ENCODE results near the gene MPRIP.

The MPRIP gene

DNA sequence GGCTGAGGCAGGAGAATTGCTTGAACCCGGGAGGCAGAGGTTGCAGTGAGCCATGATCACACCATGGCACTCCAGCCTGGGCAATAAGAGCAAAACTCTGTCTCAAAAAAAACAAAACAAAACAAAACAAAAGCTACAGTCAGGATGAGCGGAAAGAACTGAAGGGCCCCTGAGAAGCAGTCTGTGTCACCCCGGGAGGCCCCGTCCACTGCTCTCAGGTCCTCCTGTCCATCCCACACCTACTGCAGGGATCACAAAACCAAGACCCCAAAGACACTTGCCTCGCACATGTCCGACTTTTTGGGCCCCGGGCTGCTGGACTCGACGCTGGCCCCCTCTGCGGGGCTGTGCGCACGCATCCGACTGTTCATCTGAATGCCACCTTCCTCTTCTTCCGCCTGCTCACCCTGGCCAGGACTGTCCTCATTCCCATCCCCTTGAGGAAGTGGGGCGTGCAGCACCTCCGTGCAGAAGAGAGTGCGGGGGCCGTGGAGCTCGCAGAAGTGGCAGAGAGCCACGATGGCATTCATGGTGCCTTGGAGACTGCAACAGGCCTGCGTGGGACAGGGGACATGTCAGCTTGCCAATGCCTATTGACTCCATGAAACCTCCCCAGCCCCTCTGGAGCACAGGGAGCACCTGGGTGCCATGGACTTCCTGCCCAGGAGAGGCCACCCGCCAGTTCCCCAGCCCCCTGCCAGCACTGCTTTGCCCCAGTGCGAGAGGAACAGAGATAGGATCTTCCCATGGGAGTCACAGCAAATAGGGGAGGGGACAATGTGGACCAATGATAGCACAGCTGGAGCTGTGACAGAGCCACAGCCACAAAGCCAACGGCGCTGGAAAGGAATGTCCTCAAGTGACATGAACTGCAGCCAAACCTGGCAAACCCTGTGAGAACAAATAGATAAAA is 185.6 kb downstream of the MPRIP start:
- Histone ChIP-seq H3K27me3 (ENCODE audit: insufficient read depth, low read length) (no peaks in the 10 kb centered on the region), H3K36me3 (ENCODE audit: insufficient read depth, low read depth, low read length) (peaks cover 96% of the 10 kb centered on the region), H3K4me1 (ENCODE audit: insufficient read depth, low read length) (no peaks in the 10 kb centered on the region), H3K27ac (ENCODE audit: low read length) (no peak overlapping the region), H3K9me3 (ENCODE audit: insufficient read depth, low read depth, low read length) (no peaks in the 10 kb centered on the region), H3K4me3 (ENCODE audit: low read length) (no peak overlapping the region), H3K9ac (ENCODE audit: low read depth, low read length) (no peak overlapping the region)

DNA sequence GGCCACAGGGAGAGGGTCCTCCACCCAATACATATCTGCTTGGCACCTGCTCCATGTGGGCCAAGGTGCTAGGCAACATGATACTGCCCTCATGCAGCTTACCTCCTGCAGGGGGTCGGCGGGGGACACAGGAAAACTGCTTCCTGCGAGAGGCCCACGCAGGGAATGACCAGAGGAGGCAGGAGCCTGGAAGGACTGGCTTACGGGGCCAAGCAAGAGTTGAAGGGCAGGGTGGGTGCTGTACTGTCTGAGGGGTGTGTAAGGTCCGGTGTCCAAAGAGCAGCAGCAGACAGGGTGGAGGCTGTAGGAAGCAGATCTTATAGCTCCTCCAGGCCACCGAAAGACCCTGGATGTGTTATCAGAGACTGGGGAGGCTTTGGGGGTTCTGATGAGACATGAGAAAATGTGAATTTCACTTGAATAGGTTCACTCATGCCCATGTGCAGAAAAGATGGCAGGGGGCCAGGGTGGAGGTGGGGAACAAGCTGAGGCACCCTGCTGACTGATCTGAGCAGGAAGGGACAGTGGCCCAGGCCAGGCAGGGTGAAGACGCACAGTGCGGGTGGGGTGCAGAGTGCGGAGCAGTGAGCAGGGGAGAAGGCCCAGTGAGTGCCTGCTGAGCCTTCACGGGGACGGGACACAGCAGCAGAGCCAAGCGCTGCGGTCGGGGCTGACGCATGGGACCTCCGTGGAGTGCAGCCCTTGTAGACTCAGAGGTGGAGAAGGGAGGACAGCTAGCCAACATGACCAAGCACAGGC is 186.4 kb downstream of the MPRIP start:
- no peak overlapping the region for H3K4me3 ChIP-seq (ENCODE audit: low read length)
- no peaks in the 10 kb centered on the region for H3K27me3 ChIP-seq (ENCODE audit: insufficient read depth, low read length)
- no peaks in the 10 kb centered on the region for H3K4me1 ChIP-seq (ENCODE audit: insufficient read depth, low read length)
- H3K9me3 ChIP-seq (ENCODE audit: insufficient read depth, low read depth, low read length) = no peaks in the 10 kb centered on the region
- peaks cover 88% of the 10 kb centered on the region for H3K36me3 ChIP-seq (ENCODE audit: insufficient read depth, low read depth, low read length)
- no peak overlapping the region for H3K9ac ChIP-seq (ENCODE audit: low read depth, low read length)
- H3K27ac ChIP-seq (ENCODE audit: low read length) = no peak overlapping the region

DNA sequence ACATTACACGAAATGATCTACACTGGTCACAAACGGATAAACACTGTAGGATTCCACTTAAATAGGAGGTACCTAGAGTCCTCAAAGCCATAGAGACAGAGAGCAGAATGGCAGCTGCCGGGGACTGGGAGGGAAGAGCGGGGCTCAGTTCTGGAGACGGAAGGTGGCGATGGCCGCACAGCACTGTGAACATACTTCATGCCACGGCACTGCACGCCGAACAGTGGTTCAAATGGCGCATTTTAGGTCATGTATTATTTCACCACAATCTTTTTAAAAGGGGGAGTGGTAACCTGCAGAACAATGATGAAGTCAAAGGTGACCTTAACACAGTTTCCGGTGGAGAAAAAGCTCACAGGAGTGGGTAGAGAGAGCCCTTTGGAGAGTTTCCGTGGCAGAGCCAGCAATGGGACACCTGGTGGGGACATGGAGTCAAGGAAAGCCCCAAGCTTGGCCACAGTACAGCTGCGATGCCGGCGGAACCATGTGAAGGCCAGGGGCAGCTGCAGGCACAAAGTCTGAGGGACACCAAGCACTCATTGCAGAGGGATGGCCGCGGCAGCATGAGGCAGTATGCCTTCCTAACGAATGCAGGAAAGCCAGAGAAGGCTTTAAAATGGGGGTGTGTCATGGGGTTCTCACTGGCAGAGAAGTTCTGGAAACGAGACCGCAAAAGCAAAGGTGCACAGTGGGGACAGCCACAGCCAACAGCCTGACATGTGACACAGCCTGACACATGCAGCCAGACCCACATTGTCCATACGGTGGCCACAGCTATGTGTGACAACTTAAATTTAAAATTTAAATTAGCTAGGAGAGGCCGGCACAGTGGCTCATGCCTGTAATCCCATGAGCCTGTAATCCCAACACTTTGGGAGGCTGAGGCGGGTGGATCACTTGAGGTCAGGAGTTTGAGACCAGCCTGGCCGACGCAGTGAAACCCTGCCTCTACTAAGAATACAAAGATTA is 187.4 kb downstream of the MPRIP start:
- no peaks in the 10 kb centered on the region for H3K9me3 ChIP-seq (ENCODE audit: insufficient read depth, low read depth, low read length)

DNA sequence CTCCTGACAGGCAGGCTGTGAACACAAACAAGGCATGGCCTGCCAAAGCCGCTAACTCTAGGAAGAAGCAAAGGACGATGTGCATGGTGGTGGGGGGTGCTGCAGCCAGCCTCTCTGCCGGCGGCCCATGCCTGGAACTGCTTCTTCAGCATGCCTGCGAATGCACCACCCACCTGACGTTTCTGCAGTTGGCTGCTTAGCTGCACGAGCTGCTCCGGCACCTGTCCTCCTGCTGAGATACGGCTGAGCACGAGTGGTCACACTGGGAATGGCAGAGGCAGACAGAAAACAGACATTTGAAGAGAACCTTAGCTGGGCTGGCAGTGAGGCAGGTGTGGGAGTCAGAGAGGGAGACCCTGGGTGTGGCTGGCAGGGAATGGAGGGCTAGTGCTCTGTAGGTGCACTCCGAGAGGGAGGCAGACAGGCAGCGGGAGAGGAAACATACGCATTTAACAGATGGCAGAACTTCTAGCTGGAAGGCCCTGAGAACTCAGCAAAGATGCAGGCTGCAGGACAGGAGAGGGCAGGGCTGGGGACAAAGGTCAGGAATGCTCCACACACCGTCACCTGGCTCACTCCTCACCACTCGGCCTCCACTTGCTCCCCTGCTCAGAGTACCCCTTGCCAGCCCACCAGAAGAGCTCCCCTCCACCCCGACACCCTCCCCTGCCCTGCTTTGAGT is 189.5 kb downstream of the MPRIP start:
- Histone ChIP-seq H3K36me3 (ENCODE audit: insufficient read depth, low read depth, low read length) (peaks cover 57% of the 10 kb centered on the region), H3K9me3 (ENCODE audit: insufficient read depth, low read depth, low read length) (no peaks in the 10 kb centered on the region)

More for the DNA sequence above, 187.4 kb downstream of the MPRIP start:
- Histone ChIP-seq H3K9ac (ENCODE audit: low read depth, low read length) (no peak overlapping the region), H3K27me3 (ENCODE audit: insufficient read depth, low read length) (no peaks in the 10 kb centered on the region), H3K4me3 (ENCODE audit: low read length) (no peak overlapping the region), H3K27ac (ENCODE audit: low read length) (no peak overlapping the region), H3K4me1 (ENCODE audit: insufficient read depth, low read length) (no peaks in the 10 kb centered on the region), H3K36me3 (ENCODE audit: insufficient read depth, low read depth, low read length) (peaks cover 78% of the 10 kb centered on the region)

DNA sequence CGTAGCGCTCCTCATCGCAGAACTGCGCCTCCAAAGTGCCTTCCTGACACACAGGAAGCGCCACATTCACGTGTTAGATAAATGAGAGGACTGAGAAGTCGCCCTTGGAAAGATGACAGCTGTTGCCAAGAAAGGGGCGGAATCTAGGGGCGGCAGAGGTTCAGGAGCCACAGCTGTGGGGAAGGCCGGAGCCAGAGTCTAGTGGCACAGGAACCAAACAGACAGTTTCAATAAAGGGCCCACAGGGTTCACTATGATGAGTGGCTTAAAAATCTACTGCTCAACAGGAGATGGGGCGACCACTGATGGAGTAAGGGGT is 190.0 kb downstream of the MPRIP start:
- no peaks in the 10 kb centered on the region for H3K9me3 ChIP-seq (ENCODE audit: insufficient read depth, low read depth, low read length)
- H3K36me3 ChIP-seq (ENCODE audit: insufficient read depth, low read depth, low read length) = peaks cover 52% of the 10 kb centered on the region
- no peak overlapping the region for H3K9ac ChIP-seq (ENCODE audit: low read depth, low read length)
- no peak overlapping the region for H3K4me3 ChIP-seq (ENCODE audit: low read length)
- no peak overlapping the region for H3K27ac ChIP-seq (ENCODE audit: low read length)
- H3K27me3 ChIP-seq (ENCODE audit: insufficient read depth, low read length) = no peaks in the 10 kb centered on the region
- peaks cover 8% of the 10 kb centered on the region for H3K4me1 ChIP-seq (ENCODE audit: insufficient read depth, low read length)

More for the DNA sequence above, 189.5 kb downstream of the MPRIP start:
- Histone ChIP-seq H3K9ac (ENCODE audit: low read depth, low read length) (no peak overlapping the region), H3K4me1 (ENCODE audit: insufficient read depth, low read length) (peaks cover 8% of the 10 kb centered on the region), H3K27ac (ENCODE audit: low read length) (no peak overlapping the region), H3K27me3 (ENCODE audit: insufficient read depth, low read length) (no peaks in the 10 kb centered on the region), H3K4me3 (ENCODE audit: low read length) (no peak overlapping the region)

DNA sequence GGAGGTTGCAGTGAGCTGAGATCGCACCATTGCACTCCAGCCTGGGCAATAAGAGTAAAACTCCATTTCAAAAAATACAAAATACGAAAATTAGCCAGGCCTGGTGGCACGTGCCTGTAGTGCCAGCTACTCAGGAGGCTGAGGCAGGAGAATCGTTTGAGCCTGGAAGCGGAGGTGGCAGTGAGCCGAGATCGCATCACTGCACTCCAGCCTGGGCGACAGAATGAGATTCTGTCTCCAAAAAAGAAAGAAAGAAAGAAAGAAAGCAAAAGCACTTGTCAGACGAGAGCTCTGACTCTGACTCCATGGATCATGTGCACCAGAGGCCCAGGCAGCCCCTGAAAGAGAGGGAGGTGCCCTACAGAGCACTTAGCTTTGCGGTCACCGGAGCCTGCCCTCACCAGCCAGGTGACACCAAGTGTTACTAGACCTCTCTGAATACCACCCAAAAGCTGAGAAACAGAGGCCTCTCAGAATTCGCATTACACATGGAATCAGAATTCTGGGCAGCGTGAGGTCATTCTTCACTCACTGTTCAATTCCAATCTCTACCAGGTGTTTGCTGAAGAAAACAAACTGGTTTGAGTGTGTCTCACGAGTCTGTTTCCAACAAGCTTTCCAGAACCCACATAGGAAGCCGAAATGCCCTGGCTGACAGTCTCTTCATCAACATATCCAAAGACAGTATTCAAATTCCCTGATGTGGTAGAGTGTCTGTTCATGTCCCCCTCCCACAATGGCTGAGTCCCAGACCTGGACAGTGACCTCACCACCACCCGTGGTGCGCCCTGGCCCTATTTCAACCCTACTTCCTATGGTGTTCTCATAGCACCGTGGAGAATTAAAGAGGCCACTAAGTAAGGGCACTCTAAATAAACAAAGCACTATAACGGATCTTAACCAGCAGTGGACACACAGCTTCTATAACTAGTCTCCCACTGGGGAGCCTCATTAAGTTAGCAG is 193.2 kb downstream of the MPRIP start:
- Histone ChIP-seq H3K4me3 (ENCODE audit: low read length) (peak overlapping the region; percentile 96), H3K4me1 (ENCODE audit: insufficient read depth, low read length) (peaks cover 8% of the 10 kb centered on the region), H3K27ac (ENCODE audit: low read length) (no peak overlapping the region), H3K36me3 (ENCODE audit: insufficient read depth, low read depth, low read length) (peaks cover 20% of the 10 kb centered on the region), H3K9ac (ENCODE audit: low read depth, low read length) (peak overlapping the region; percentile 100; the same call in 1 of the 2 replicates), H3K27me3 (ENCODE audit: insufficient read depth, low read length) (no peaks in the 10 kb centered on the region), H3K9me3 (ENCODE audit: insufficient read depth, low read depth, low read length) (no peaks in the 10 kb centered on the region)

DNA sequence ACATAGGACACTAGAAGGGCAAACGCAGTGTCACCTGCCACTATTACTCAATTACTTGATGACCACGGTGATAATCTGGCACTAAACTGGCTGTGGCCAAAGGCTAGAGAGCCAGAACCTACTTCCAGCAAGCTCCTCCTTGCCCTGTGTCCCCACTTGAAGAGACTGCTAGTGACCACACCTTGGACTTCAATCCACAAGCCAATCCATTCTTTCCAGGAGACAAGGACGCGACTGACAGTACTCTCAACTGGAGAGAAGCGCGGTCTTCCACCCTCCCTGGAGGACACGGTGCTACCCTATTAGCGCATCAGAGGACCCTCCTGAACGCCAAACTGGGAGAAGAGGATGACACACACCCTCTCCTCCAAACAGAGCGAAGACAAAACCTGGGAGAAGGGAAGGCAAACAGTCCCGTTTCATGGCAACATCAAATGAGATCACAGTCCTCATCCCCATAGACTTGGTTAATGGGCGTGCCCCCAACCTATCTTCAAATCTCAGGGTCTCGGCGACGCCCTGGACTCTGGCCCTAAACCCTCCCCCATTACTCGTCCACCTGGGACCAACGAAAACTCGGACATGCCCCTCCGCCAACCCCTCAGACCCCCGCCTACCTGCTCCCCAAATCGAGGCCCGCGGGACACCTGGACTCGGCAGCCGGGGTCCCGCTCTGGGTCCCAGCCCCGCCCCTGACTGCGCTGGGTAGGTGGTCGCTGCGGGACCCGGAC is 194.2 kb downstream of the MPRIP start:
- Histone ChIP-seq H3K27ac (ENCODE audit: low read length) (peak overlapping the region; percentile 100), H3K9me3 (ENCODE audit: insufficient read depth, low read depth, low read length) (no peaks in the 10 kb centered on the region), H3K4me1 (ENCODE audit: insufficient read depth, low read length) (peaks cover 8% of the 10 kb centered on the region), H3K36me3 (ENCODE audit: insufficient read depth, low read depth, low read length) (peaks cover 14% of the 10 kb centered on the region), H3K9ac (ENCODE audit: low read depth, low read length) (peak overlapping the region; percentile 100), H3K27me3 (ENCODE audit: insufficient read depth, low read length) (no peaks in the 10 kb centered on the region), H3K4me3 (ENCODE audit: low read length) (peak overlapping the region; percentile 96)

DNA sequence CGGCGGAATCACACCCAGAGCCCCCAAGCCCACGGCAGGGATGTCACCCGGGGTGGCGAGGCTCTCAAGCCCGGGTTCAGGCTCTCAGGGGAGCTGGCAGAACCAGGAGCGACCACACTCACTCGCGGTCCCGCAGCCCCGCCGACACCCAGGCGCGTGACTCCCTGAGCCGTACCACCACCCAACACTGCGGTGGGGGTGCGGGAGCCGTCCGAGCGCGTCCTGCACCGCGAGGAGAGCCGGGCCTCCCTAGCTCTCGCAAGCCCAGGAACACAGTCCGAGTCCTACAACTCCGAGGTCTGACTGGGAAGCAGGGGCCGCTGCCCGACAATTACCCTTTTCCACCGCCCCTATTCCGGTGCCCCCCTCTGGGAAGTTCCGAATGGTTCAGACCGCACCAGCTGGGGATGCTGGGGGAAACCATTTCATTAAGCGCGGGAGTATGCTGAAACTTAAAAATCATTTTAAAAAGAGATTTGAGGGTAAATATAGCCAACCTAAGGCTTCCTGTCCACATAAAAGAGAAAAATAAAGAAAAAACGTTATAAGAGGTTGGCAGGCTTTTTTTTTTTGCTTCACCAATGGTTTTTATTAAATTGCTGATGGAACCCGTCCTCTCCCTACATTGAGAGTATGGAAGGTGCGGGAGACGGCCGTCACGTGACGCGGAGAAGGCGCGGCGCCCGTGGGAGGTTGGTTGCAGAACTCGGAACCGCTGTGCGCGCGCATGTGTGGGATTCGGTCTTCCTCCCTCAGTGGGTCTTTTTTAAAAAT is 195.0 kb downstream of the MPRIP start, which contains the start of gene FLCN:
TSS of gene FLCN (minus strand) at position 143 of the 774 bp plus-strand sequence. CDS start 9,031 bp downstream, outside the sequence.
- H3K27me3 ChIP-seq (ENCODE audit: insufficient read depth, low read length) = no peaks in the 10 kb centered on the region
- peaks cover 8% of the 10 kb centered on the region for H3K4me1 ChIP-seq (ENCODE audit: insufficient read depth, low read length)
- peak within 1 kb of the TSS; percentile 100 for H3K27ac ChIP-seq (ENCODE audit: low read length)

DNA sequence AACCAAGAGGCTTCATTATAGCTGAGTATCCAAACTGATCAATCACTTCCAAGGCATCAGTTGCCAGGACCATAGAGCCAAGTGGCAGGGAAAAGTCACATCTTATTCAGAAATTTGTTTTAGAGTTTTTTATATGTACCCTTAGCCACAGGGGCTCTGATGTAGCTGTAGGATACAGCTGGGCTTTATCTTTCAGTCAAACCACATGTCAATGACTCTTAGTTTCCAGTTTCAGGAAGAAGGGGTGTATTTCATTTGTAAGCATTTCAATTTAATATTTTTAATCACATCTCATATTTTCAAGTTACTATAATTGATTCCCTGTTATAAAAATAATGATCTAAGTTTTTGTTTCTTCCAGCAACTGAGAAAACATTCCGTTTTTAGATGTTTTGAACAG is 197.6 kb downstream of the MPRIP start:
- Histone ChIP-seq H3K9ac (ENCODE audit: low read depth, low read length) (no peak overlapping the region), H3K27ac (ENCODE audit: low read length) (no peak overlapping the region), H3K27me3 (ENCODE audit: insufficient read depth, low read length) (no peaks in the 10 kb centered on the region), H3K9me3 (ENCODE audit: insufficient read depth, low read depth, low read length) (no peaks in the 10 kb centered on the region), H3K4me1 (ENCODE audit: insufficient read depth, low read length) (peaks cover 8% of the 10 kb centered on the region), H3K36me3 (ENCODE audit: insufficient read depth, low read depth, low read length) (no peaks in the 10 kb centered on the region), H3K4me3 (ENCODE audit: low read length) (no peak overlapping the region)

More for the DNA sequence above, 195.0 kb downstream of the MPRIP start, which contains the start of gene FLCN:
- Histone ChIP-seq H3K9me3 (ENCODE audit: insufficient read depth, low read depth, low read length) (no peaks in the 10 kb centered on the region), H3K4me3 (ENCODE audit: low read length) (peak within 1 kb of the TSS; percentile 96), H3K36me3 (ENCODE audit: insufficient read depth, low read depth, low read length) (peaks cover 7% of the 10 kb centered on the region; the same call in 1 of the 2 replicates), H3K9ac (ENCODE audit: low read depth, low read length) (peak within 1 kb of the TSS; percentile 100)
